GM23338 (cell line): ENCODE results near the gene MET. TPM values are rescaled to one million over a fixed set of nuclear protein-coding genes. Genes with fewer than 3 reads are reported as not detected.

Source experiments
- ATAC-seq: fragments of 200-7000 bp; cut with Tn5 transposase; 3 replicates; pipeline ENCODE4 v1.9.1; 2020
- DNase-seq: peaks from one replicate; pipeline ENCODE4 v3.0.0-alpha.2; 2015; ENCODE audit warnings: low spot score
- H2AFZ ChIP-seq: fragments of 200-600 bp; sonication (generic); 2 replicates; pipeline ENCODE4 v1.8.0; 2016; ENCODE audit warnings: antibody characterized with exemption, mild to moderate bottlenecking, moderate library complexity
- H3F3A ChIP-seq: fragments of 200-600 bp; sonication (generic); replicated peaks from 2 replicates; pipeline ENCODE4 v1.8.0; 2017; ENCODE audit warnings: antibody characterized with exemption, mixed run types, low read depth
- H3K27ac ChIP-seq: fragments of 200-600 bp; sonication (generic); 2 replicates; pipeline ENCODE4 v1.6.1; 2016; ENCODE audit warnings: low read depth
- H3K27me3 ChIP-seq: fragments of 200-600 bp; sonication (generic); 2 replicates; pipeline ENCODE4 v1.8.0; 2016; ENCODE audit warnings: mild to moderate bottlenecking, mixed run types, moderate library complexity; ENCODE audit not compliant: insufficient read depth
- H3K36me3 ChIP-seq: fragments of 200-600 bp; sonication (generic); 2 replicates; pipeline ENCODE4 v1.8.0; 2016; ENCODE audit warnings: mild to moderate bottlenecking; ENCODE audit not compliant: insufficient read depth
- H3K4me1 ChIP-seq: fragments of 200-600 bp; sonication (generic); 2 replicates; pipeline ENCODE4 v1.8.0; 2016; ENCODE audit warnings: mild to moderate bottlenecking, moderate library complexity; ENCODE audit not compliant: insufficient read depth
- H3K4me2 ChIP-seq: fragments of 200-600 bp; sonication (generic); 2 replicates; pipeline ENCODE4 v1.7.1; 2017; ENCODE audit warnings: mixed run types
- H3K4me3 ChIP-seq: fragments of 200-600 bp; sonication (generic); 2 replicates; pipeline ENCODE4 v1.6.1; 2016; ENCODE audit warnings: mixed run types
- H3K79me2 ChIP-seq: fragments of 200-600 bp; sonication (generic); replicated peaks from 2 replicates; pipeline ENCODE4 v1.8.0; 2017; ENCODE audit warnings: mild to moderate bottlenecking; ENCODE audit not compliant: insufficient read depth
- H3K9me2 ChIP-seq: fragments of 200-600 bp; sonication (generic); 2 replicates; pipeline ENCODE4 v1.8.0; 2017; ENCODE audit not compliant: insufficient read depth
- H4K20me1 ChIP-seq: fragments of 200-600 bp; sonication (generic); replicated peaks from 2 replicates; pipeline ENCODE4 v1.8.0; 2017; ENCODE audit warnings: mild to moderate bottlenecking; ENCODE audit not compliant: insufficient read depth
- H3K27ac Mint-ChIP-seq: 2 replicates; pipeline ENCODE4 v1.8.0; 2020; ENCODE audit warnings: inconsistent platforms, mild to moderate bottlenecking, moderate library complexity, mixed read lengths
- H3K27me3 Mint-ChIP-seq: 3 replicates; pipeline ENCODE4 v1.8.0; 2022; ENCODE audit warnings: low read depth, mild to moderate bottlenecking, moderate library complexity, mixed read lengths, inconsistent platforms; ENCODE audit not compliant: insufficient read depth, poor library complexity
- H3K36me3 Mint-ChIP-seq: 3 replicates; pipeline ENCODE4 v1.8.0; 2021; ENCODE audit warnings: low read depth, mild to moderate bottlenecking, inconsistent platforms, moderate library complexity, mixed read lengths
- H3K4me1 Mint-ChIP-seq: 3 replicates; pipeline ENCODE4 v1.8.0; 2020; ENCODE audit warnings: mild to moderate bottlenecking, inconsistent platforms, mixed read lengths
- H3K4me3 Mint-ChIP-seq: 3 replicates; pipeline ENCODE4 v1.8.0; 2021; ENCODE audit warnings: moderate library complexity, mild to moderate bottlenecking, inconsistent platforms, mixed read lengths
- H3K9me3 Mint-ChIP-seq: 3 replicates; pipeline ENCODE4 v1.8.0; 2020; ENCODE audit warnings: moderate library complexity, mild to moderate bottlenecking, inconsistent platforms, mixed read lengths
- CREB1 ChIP-seq: fragments of 250-450 bp; sonication (Bioruptor Pico); IDR thresholded peaks from 2 replicates; pipeline ENCODE4 v1.5.0; 2020; ENCODE audit warnings: low read depth, mild to moderate bottlenecking, moderate library complexity
- EZH2 ChIP-seq: fragments of 200-600 bp; sonication (generic); IDR thresholded peaks from one replicate; pipeline ENCODE4 v1.8.0; 2017; ENCODE audit warnings: antibody characterized with exemption, mild to moderate bottlenecking, low read depth; ENCODE audit not compliant: unreplicated experiment
- JUNB ChIP-seq: IDR thresholded peaks from one replicate; pipeline ENCODE4 v1.6.1; 2016; ENCODE audit warnings: antibody characterized with exemption; ENCODE audit not compliant: unreplicated experiment
- STAT1 ChIP-seq: IDR thresholded peaks from one replicate; pipeline ENCODE4 v1.6.1; 2016; ENCODE audit warnings: antibody characterized with exemption; ENCODE audit not compliant: unreplicated experiment
- ZNF331 ChIP-seq: fragments of 250-450 bp; sonication (Bioruptor Pico); IDR thresholded peaks from 2 replicates; pipeline ENCODE4 v1.5.0; 2020; ENCODE audit warnings: low read depth, mild to moderate bottlenecking, moderate library complexity
- polyA plus RNA-seq: library from polyadenylated mRNA; unstranded; fragments of >200 nt; fragmentation: Nextera tagmentation; extraction: Ambion mirVana; gene quantifications from 2 replicates; pipeline ENCODE4 v1.2.1, GENCODE V29; 2016
- total RNA-seq: library from RNA; depleted of rRNA; stranded (reverse); fragments of >200 nt; shearing (Covaris generic); gene quantifications from 2 replicates; pipeline ENCODE4 v1.2.3, GENCODE V29; 2014
- TF ChIP-seq, protein P1 (sequence below): IDR thresholded peaks from one replicate; pipeline ENCODE4 v1.6.1; 2018; ENCODE audit warnings: antibody characterized with exemption; ENCODE audit not compliant: unreplicated experiment
- TF ChIP-seq, protein P2 (sequence below): fragments of 250-450 bp; sonication (Bioruptor Pico); IDR thresholded peaks from 2 replicates; pipeline ENCODE4 v1.5.0; 2020; ENCODE audit warnings: mild to moderate bottlenecking, moderate library complexity

The MET gene
- total and polyA plus RNA-seq, 2 experiments from 2014 or later = 4.8 to 23.1 TPM

- TF ChIP-seq CREB1 (no peak), EZH2 (no peak), STAT1 (no peak)
These were observed 100.4 kb downstream of the MET start (continued) for GRCh38 chr7:116772423-116772863.

DNA sequence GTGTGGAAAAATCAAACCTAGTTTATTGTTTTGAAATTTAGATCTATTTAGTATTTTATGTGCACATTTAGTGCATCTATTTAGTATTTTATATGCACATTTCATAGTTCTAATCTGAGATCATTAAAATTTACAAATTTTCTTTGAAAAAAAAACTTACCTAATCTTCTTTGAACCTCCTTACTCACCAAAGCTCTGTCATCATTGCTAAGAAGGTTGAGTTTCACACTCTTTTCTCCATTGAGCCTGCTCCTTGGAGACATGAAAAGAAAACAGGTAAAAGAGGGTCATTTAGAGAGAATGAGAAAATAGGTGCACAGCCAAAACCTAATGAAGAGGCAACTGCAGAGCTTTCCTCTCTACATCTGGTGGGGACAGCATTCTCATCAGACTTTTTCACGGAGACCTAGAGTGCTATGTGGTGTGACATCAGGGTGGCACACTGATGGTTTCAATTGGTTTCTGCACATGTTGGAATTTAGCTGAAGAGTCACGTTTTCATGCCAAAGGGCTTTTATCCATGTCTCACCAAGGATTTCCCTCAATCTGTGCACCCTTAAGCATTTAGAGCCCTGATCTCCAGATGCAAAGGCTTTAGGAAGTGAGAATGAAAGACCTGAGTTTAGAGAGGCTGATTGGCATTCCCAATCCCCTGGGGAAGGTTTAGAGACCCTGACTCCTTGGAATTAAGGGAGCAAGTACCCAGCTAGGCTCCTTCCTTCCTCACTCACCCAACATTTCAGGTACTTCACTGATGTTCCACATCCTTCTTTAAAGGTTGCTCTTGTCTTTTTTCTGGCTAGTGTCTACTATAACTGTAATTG lies 101.1 kb downstream of the MET start:
- no peaks in the 10 kb centered on the region for H3K36me3 Mint-ChIP-seq
- peaks cover 11% of the 10 kb centered on the region; the same call in 1 of the 2 replicates for H4K20me1 ChIP-seq
- H3K27me3 Mint-ChIP-seq = peaks cover 3% of the 10 kb centered on the region
- H3K4me2 ChIP-seq = no peak overlapping the region
- H3K27me3 ChIP-seq = peaks cover 34% of the 10 kb centered on the region; the same call in 1 of the 2 replicates
- H3K9me2 ChIP-seq = no peaks in the 10 kb centered on the region
- H3K27ac ChIP-seq = no peak overlapping the region
- no peak overlapping the region for H3K4me3 ChIP-seq
- no peaks in the 10 kb centered on the region for H3K36me3 ChIP-seq
- H3K79me2 ChIP-seq = no peaks in the 10 kb centered on the region
- peak; percentile 38 for DNase-seq
- no peaks in the 10 kb centered on the region for H3K4me1 ChIP-seq
- no peaks in the 10 kb centered on the region; the same call in 2 of the 3 replicates for H3K4me1 Mint-ChIP-seq
- no peak overlapping the region for H2AFZ ChIP-seq
- no peak overlapping the region for H3K27ac Mint-ChIP-seq
- no peaks in the 10 kb centered on the region for H3F3A ChIP-seq
- peak; percentile 66 for ATAC-seq
- H3K4me3 Mint-ChIP-seq = no peak overlapping the region
- TF ChIP-seq EZH2 (no peak), ZNF331 (CRISPR knock-in tag) (peak; percentile 81), JUNB (no peak), STAT1 (no peak)
- TF ChIP-seq, protein P1, sequence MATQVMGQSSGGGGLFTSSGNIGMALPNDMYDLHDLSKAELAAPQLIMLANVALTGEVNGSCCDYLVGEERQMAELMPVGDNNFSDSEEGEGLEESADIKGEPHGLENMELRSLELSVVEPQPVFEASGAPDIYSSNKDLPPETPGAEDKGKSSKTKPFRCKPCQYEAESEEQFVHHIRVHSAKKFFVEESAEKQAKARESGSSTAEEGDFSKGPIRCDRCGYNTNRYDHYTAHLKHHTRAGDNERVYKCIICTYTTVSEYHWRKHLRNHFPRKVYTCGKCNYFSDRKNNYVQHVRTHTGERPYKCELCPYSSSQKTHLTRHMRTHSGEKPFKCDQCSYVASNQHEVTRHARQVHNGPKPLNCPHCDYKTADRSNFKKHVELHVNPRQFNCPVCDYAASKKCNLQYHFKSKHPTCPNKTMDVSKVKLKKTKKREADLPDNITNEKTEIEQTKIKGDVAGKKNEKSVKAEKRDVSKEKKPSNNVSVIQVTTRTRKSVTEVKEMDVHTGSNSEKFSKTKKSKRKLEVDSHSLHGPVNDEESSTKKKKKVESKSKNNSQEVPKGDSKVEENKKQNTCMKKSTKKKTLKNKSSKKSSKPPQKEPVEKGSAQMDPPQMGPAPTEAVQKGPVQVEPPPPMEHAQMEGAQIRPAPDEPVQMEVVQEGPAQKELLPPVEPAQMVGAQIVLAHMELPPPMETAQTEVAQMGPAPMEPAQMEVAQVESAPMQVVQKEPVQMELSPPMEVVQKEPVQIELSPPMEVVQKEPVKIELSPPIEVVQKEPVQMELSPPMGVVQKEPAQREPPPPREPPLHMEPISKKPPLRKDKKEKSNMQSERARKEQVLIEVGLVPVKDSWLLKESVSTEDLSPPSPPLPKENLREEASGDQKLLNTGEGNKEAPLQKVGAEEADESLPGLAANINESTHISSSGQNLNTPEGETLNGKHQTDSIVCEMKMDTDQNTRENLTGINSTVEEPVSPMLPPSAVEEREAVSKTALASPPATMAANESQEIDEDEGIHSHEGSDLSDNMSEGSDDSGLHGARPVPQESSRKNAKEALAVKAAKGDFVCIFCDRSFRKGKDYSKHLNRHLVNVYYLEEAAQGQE = no peak
- H3K9me3 Mint-ChIP-seq = no peaks in the 10 kb centered on the region

- no peak overlapping the region for H3K4me3 Mint-ChIP-seq
- H3K27ac Mint-ChIP-seq = no peak overlapping the region
- H3K4me2 ChIP-seq = no peak overlapping the region
- H3K4me1 Mint-ChIP-seq = peaks cover 4% of the 10 kb centered on the region
- no peaks in the 10 kb centered on the region for H3K9me2 ChIP-seq
- H3K36me3 ChIP-seq = no peaks in the 10 kb centered on the region
- no peaks in the 10 kb centered on the region for H3K79me2 ChIP-seq
- ATAC-seq (no peak), DNase-seq (no peak)
- no peaks in the 10 kb centered on the region for H3F3A ChIP-seq
- peaks cover 34% of the 10 kb centered on the region; the same call in 1 of the 2 replicates for H3K27me3 ChIP-seq
- H2AFZ ChIP-seq = no peak overlapping the region
- no peaks in the 10 kb centered on the region for H3K9me3 Mint-ChIP-seq
- H4K20me1 ChIP-seq = peaks cover 11% of the 10 kb centered on the region; the same call in 1 of the 2 replicates
- H3K27ac ChIP-seq = no peak overlapping the region
- H3K4me1 ChIP-seq = 0 out of 2 replicates have a peak, but pooled peaks cover 6% of the 10 kb centered on the region
- TF ChIP-seq, protein P2, sequence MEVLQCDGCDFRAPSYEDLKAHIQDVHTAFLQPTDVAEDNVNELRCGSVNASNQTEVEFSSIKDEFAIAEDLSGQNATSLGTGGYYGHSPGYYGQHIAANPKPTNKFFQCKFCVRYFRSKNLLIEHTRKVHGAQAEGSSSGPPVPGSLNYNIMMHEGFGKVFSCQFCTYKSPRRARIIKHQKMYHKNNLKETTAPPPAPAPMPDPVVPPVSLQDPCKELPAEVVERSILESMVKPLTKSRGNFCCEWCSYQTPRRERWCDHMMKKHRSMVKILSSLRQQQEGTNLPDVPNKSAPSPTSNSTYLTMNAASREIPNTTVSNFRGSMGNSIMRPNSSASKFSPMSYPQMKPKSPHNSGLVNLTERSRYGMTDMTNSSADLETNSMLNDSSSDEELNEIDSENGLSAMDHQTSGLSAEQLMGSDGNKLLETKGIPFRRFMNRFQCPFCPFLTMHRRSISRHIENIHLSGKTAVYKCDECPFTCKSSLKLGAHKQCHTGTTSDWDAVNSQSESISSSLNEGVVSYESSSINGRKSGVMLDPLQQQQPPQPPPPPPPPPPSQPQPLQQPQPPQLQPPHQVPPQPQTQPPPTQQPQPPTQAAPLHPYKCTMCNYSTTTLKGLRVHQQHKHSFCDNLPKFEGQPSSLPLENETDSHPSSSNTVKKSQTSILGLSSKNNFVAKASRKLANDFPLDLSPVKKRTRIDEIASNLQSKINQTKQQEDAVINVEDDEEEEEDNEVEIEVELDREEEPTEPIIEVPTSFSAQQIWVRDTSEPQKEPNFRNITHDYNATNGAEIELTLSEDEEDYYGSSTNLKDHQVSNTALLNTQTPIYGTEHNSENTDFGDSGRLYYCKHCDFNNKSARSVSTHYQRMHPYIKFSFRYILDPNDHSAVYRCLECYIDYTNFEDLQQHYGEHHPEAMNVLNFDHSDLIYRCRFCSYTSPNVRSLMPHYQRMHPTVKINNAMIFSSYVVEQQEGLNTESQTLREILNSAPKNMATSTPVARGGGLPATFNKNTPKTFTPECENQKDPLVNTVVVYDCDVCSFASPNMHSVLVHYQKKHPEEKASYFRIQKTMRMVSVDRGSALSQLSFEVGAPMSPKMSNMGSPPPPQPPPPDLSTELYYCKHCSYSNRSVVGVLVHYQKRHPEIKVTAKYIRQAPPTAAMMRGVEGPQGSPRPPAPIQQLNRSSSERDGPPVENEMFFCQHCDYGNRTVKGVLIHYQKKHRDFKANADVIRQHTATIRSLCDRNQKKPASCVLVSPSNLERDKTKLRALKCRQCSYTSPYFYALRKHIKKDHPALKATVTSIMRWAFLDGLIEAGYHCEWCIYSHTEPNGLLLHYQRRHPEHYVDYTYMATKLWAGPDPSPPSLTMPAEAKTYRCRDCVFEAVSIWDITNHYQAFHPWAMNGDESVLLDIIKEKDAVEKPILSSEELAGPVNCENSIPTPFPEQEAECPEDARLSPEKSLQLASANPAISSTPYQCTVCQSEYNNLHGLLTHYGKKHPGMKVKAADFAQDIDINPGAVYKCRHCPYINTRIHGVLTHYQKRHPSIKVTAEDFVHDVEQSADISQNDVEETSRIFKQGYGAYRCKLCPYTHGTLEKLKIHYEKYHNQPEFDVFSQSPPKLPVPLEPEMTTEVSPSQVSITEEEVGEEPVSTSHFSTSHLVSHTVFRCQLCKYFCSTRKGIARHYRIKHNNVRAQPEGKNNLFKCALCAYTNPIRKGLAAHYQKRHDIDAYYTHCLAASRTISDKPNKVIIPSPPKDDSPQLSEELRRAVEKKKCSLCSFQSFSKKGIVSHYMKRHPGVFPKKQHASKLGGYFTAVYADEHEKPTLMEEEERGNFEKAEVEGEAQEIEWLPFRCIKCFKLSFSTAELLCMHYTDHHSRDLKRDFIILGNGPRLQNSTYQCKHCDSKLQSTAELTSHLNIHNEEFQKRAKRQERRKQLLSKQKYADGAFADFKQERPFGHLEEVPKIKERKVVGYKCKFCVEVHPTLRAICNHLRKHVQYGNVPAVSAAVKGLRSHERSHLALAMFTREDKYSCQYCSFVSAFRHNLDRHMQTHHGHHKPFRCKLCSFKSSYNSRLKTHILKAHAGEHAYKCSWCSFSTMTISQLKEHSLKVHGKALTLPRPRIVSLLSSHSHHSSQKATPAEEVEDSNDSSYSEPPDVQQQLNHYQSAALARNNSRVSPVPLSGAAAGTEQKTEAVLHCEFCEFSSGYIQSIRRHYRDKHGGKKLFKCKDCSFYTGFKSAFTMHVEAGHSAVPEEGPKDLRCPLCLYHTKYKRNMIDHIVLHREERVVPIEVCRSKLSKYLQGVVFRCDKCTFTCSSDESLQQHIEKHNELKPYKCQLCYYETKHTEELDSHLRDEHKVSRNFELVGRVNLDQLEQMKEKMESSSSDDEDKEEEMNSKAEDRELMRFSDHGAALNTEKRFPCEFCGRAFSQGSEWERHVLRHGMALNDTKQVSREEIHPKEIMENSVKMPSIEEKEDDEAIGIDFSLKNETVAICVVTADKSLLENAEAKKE = no peak
- H3K27me3 Mint-ChIP-seq = peaks cover 3% of the 10 kb centered on the region
- no peak overlapping the region for H3K4me3 ChIP-seq
- no peaks in the 10 kb centered on the region for H3K36me3 Mint-ChIP-seq
These were observed 104.0 kb downstream of the MET start for GRCh38 chr7:116776046-116776445.
